ENCODE data around the gene CDC42BPB.

CDC42BPB gene

GRCh38 chr14:102889615-102890014, 167.7 kb downstream of the CDC42BPB start:
- Histone ChIP-seq H3K9me3 (ENCODE audit: insufficient read depth, low read length, severe bottlenecking) (no peaks in the 10 kb centered on the region), H3K27me3 (ENCODE audit: insufficient read depth, low read length, poor library complexity) (no peaks in the 10 kb centered on the region), H3K36me3 (ENCODE audit: insufficient read depth, low read length) (peaks cover 70% of the 10 kb centered on the region), H4K20me1 (ENCODE audit: insufficient read depth, low read length) (no peaks in the 10 kb centered on the region), H3K27ac (ENCODE audit: low read length) (no peak overlapping the region), H3K4me1 (ENCODE audit: insufficient read depth, low read length) (no peaks in the 10 kb centered on the region), H3K79me2 (ENCODE audit: insufficient read depth, low read length) (no peaks in the 10 kb centered on the region), H3K4me2 (ENCODE audit: insufficient read depth, low read length) (no peak overlapping the region), H3K4me3 (ENCODE audit: low read depth in 1 of 2, low read length in 2 of 2) (no peak overlapping the region), H2AFZ (ENCODE audit: low read depth, low read length) (no peak overlapping the region), H3K9ac (ENCODE audit: low read depth, low read length) (no peak overlapping the region)
- TF ChIP-seq EZH2 (IDR thresholded peaks at IDR 0.05; ENCODE audit: borderline replicate concordance, low read depth, low read length, severe bottlenecking) (no peak), CTCF (IDR thresholded peaks at IDR 0.05; ENCODE audit: borderline replicate concordance, extremely low read depth, low read length, poor library complexity, severe bottlenecking) (no peak)
- no peak for DNase-seq
- ATAC-seq (ENCODE audit: insufficient read depth, low read depth): no peak

DNA sequence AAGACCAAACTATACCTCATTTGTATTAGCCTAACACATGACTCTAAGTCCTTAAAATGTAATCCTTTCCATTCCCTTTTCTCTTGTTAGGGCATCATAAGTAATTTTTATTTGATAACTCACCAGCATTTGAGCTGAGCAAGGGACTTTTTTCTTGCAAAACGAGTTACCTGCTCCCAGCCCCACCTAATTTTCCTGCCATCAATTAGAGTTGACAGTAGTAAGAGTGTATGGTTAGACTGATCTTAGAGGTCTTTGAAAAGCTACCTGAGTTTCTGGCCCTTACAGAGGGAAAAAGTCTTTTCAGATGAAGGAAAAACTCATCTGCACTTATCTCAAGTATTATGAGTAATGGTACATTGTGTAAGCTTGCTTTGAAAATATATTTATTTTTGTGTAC, 168.6 kb downstream of the CDC42BPB start:
- Histone ChIP-seq H3K9ac (ENCODE audit: low read depth, low read length) (no peak overlapping the region), H3K27me3 (ENCODE audit: insufficient read depth, low read length, poor library complexity) (no peaks in the 10 kb centered on the region), H4K20me1 (ENCODE audit: insufficient read depth, low read length) (no peaks in the 10 kb centered on the region), H3K36me3 (ENCODE audit: insufficient read depth, low read length) (peaks cover 70% of the 10 kb centered on the region), H3K4me1 (ENCODE audit: insufficient read depth, low read length) (no peaks in the 10 kb centered on the region), H3K4me2 (ENCODE audit: insufficient read depth, low read length) (no peak overlapping the region), H3K79me2 (ENCODE audit: insufficient read depth, low read length) (no peaks in the 10 kb centered on the region), H3K27ac (ENCODE audit: low read length) (no peak overlapping the region), H2AFZ (ENCODE audit: low read depth, low read length) (no peak overlapping the region), H3K9me3 (ENCODE audit: insufficient read depth, low read length, severe bottlenecking) (no peaks in the 10 kb centered on the region), H3K4me3 (ENCODE audit: low read depth in 1 of 2, low read length in 2 of 2) (no peak overlapping the region)
- ATAC-seq (ENCODE audit: insufficient read depth, low read depth) (no peak), DNase-seq (no peak)
- TF ChIP-seq EZH2 (IDR thresholded peaks at IDR 0.05; ENCODE audit: borderline replicate concordance, low read depth, low read length, severe bottlenecking) (no peak), CTCF (IDR thresholded peaks at IDR 0.05; ENCODE audit: borderline replicate concordance, extremely low read depth, low read length, poor library complexity, severe bottlenecking) (no peak)

DNA sequence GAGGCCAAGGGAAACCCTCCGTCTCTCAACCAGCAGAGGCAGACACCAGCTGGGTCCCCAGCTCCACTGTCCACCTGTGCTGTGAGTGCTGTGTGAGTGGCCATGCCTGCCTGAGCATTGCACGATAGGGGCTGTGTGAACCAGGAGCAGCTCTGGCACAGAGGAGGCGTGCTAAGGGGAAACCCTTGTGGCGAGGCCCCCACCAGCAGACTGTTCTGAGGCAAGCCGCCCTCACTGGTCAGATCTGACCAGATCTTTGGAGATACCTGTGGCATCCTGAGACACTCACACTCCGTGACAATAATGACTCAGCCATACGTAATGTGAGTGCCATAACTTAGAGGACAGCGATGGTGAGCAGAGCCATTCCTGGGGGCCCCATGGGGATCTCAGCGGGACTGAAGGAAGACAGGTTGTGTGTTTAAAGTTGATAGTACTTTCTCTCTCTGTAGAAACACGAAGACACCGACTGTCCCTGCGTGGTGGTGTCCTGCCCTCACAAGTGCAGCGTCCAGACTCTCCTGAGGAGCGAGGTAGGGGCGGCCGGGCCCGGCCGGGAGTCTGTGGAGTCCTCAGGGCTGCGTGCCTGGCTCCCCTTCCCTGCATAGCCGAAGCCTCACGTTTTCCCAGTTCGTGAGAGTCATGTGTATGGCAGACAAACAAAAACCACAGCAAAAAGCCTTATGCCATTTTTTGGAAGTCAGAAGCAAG, 171.5 kb downstream of the CDC42BPB start:
- Histone ChIP-seq H3K9me3 (ENCODE audit: insufficient read depth, low read length, severe bottlenecking) (no peaks in the 10 kb centered on the region), H2AFZ (ENCODE audit: low read depth, low read length) (no peak overlapping the region), H3K79me2 (ENCODE audit: insufficient read depth, low read length) (no peaks in the 10 kb centered on the region), H3K27ac (ENCODE audit: low read length) (no peak overlapping the region), H3K4me2 (ENCODE audit: insufficient read depth, low read length) (no peak overlapping the region), H3K27me3 (ENCODE audit: insufficient read depth, low read length, poor library complexity) (no peaks in the 10 kb centered on the region), H3K4me1 (ENCODE audit: insufficient read depth, low read length) (no peaks in the 10 kb centered on the region), H3K9ac (ENCODE audit: low read depth, low read length) (no peak overlapping the region), H3K36me3 (ENCODE audit: insufficient read depth, low read length) (peaks cover 66% of the 10 kb centered on the region), H3K4me3 (ENCODE audit: low read depth in 1 of 2, low read length in 2 of 2) (no peak overlapping the region), H4K20me1 (ENCODE audit: insufficient read depth, low read length) (no peaks in the 10 kb centered on the region)
- ATAC-seq (ENCODE audit: insufficient read depth, low read depth) (no peak), DNase-seq (no peak)
- TF ChIP-seq CTCF (IDR thresholded peaks at IDR 0.05; ENCODE audit: borderline replicate concordance, extremely low read depth, low read length, poor library complexity, severe bottlenecking) (no peak), EZH2 (IDR thresholded peaks at IDR 0.05; ENCODE audit: borderline replicate concordance, low read depth, low read length, severe bottlenecking) (no peak)

Measured in DND-41 (cell line).